DMS53 (cell line): ENCODE results near the gene AGTR1.

Source experiments
- DNase-seq: peaks from one replicate; lab custom pipeline; 2025; lab: John Stamatoyannopoulos, UW

Gene AGTR1

DNA sequence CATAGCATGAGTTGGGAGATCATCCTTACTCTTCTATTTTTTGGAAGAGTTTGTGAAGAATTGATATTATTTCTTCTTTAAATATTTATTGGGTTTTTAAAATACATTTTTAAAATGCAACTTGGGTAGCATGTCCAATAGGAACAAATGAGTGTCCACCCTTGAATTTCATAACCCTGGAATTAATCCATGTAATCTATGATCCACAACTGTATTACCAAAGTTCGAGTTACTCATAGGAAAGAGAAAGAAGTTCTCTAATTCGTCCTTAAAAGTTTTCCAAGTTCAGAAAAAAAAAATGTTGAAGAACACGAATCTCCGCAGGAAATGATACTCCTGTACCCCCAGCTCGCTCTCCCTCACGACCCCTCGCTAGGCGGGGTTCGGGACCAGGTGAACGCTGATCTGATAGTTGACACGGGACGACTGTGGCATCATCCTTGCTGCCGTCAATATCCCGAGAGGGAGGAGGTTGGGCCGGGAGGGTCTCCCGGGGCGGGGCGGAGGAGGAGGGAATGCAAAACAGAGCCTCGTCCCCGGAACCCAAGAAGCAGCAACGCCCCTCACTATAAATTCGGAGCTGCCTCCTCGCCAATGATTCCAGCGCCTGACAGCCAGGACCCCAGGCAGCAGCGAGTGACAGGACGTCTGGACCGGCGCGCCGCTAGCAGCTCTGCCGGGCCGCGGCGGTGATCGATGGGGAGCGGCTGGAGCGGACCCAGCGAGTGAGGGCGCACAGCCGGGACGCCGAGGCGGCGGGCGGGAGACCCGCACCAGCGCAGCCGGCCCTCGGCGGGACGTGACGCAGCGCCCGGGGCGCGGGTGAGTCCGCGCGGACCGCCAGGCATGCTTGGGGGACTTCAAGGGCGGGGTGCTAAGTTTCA is at the start of gene AGTR1:
Gene AGTR1 (plus strand): TSS at position 598 of the 884 bp plus-strand sequence. CDS start 43,133 bp downstream, outside the sequence.
- DNase-seq: peak; percentile 56

DNA sequence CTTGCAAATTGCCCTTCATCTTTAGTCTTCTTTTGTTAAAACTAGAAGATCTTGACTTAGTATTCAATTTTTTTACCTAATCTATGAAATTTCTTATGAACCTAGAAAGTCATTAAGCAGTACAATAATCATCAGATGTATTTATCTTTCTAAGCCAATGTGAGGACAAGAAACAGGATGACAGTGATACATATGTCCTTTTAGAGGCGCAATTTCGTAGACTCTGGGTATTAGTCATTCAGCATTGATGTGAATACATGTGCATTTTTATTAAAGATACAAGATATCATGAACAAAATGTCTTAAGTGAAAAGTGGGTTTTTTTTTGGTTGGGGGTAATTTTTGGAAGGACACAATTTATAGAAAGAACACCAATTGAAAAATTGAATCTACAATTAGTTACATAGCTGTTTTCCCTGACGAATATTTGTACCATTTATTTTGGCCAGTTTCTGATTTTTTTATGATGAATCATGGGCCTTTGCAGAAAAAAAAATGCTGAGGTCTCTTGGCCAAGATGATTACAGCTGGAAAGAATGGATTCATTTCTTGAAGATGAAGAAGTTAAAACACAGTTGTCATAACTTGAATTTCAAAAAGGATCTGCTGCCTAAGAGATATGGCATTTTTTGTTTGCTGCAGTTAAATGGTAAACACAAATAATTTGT is 48.9 kb upstream of the AGTR1 start:
- DNase-seq: no peak

DNA sequence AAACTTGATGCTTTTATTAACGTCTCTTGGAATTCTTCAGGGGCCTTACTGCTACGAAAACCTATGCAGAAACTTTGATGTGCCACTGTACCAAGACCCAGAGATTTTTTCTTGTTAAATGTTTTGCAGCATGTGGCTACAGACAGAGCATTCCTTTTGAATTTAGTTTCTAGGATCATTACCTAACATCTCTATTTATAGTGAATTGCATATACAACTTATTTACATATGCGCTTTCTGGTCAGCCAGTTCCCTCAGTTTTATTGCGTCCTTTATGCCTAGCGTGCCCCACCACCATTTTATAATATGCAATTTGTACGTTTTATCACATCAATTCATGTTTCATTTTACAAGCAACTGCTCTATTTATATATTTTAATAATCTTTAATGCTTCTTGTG is 46.2 kb upstream of the AGTR1 start:
- DNase-seq: no peak

DNA sequence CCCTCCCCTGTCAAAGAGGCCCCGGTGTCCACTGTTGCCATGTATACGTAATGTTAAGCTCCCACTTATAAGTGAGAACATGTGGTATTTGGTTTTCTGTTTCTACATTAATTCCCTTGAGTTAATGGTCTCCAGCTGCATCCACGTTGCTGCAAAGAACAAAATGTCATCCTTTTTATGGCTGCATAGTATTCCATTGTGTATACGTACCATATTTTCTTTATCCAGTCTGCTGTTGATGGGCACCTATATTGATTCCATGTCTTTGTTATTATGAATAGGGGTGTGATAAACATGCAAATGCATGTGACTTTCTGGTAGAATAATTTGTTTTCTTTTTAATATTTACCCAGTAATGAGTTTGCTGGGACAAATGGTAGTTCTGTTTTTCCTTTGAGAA is 43.3 kb upstream of the AGTR1 start:
- DNase-seq: no peak

DNA sequence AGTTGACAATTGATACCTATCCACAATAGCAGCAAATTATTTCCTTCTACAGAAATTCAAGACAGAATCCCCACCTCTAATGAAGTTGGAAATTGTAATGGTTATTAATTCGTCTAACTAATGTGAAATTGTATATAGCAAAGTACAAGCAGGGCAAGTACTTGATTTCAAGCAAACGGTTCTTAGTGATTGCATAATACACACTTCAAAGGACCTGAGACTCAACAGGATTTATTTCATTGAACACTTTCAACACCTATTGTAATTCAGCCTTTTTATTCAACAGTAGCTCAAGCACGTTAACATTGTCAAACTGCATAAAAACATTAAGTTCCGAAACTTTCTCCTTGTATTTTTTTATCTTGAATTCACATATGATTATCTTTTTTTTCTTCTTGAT is 40.2 kb upstream of the AGTR1 start:
- DNase-seq: no peak

DNA sequence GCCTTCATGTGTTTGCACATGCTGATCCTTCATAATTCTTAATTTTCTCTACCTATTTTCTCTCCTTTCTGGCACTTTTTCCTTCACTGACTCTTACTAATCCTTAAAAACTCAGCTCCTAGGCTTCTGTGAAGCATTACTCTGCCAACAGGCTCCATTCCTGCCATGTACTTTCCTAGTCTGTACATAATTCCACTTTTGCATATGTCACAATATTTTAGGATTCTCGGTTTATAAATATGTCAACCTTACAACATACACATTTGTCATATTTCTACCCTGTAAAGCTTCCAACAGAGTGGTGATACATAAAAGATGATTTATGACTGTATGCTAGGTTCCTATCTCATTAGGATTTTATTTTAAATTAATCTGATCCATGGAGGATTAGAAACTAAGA is 38.2 kb upstream of the AGTR1 start:
- no peak for DNase-seq

DNA sequence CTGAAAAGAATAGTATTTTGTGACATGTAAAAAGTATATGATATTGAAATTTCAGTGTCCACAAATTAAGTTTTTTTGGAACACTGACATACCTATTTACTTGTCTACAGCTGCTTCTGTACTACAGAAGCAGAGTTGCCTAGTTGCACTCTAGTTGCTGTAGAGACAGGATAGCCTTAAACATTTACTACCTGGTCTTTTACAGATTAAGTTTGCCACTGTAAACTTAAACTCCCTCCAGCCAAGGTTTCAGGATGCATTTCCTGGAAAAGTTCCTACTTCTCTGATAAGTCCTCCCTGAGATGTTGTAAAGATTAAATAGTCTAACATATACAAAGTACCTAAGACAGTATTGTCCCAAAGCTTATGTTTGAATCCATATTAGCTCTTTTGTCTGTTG is 17.4 kb upstream of the AGTR1 start:
- DNase-seq: peak; percentile 18

DNA sequence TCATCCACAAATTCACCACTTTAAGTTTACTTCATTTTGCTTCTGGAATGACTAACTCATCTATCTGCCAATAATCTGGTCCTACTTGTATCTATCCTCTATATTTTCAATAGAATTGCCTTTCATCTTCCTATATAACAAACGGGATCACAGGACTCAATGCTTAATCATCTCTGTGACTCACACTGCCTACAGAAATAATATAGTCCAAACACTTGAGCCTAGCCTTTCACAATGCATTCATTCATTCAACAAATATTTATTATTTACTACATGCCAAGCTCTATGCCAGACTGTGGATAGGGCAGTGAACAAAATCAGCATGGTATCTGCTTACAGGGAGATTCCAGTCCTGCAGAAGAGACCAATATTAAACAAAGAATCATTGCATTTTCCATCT is 16.6 kb upstream of the AGTR1 start:
- DNase-seq: peak; percentile 91

DNA sequence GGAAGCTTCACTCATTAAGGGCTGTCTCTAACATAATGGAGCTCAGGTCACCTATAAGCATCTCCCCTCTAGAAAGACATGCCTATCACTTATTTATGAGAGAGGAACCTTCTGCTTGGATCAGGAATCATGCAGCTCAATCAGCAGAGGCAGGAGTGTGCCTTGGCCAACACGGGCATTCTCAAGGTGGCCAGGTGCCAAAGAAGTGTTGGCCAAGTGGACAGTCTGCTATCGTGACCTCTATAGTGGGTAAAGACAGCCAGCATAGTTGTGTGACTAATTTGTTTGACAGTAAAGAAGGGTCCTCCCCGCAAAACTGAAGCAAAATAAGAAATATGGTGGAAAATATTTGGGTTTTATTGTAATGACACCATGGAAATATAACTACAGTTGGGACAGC is 14.7 kb upstream of the AGTR1 start:
- DNase-seq: no peak

DNA sequence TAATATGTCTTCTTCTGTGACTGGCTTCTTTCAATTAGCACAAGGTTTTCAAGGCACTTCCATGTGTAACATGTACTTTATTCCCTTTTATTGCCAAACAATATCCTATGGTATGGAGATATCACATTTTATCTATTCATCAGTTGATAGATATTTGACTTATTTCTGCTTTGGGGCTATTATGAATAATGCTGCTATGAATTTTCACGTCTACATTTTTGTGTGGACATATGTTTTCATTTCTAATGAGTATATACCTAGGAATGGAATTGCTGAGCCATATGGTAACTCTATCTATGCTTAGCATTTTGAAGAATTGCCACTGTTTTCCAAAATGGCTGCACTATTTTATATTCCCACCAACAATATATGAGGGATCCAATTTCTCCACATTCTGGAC is 3.6 kb upstream of the AGTR1 start:
- no peak for DNase-seq

DNA sequence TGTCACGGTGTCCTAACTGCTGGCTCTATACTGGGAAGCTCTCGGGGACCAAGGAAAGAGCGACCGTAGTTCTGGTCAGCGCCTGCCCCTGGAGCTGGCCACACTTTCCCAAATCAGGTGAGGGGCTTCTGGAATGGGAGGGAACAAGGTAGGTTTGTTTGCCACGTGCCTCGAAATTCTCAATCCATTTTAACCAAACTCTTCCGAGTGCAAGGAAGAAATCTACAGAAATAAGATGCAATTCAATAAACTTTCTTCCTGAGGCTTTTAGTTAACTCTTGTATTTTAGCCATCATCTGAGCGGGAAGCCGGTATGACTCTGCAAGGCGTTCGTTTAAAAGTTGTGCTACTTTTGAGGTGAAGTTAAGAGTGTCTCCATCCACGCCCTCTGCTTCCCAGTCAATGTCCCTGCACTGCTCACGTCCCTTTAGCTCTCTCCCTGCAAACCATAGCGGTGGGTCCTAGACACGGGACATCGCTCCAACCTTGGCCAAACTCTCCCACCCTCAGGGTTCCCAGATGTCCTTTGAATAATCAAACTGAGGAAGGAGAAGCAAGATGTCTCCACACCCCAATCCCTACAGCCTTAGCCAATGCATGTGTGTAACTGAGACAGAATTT is 597 bp downstream of the AGTR1 start:
- DNase-seq: no peak

DNA sequence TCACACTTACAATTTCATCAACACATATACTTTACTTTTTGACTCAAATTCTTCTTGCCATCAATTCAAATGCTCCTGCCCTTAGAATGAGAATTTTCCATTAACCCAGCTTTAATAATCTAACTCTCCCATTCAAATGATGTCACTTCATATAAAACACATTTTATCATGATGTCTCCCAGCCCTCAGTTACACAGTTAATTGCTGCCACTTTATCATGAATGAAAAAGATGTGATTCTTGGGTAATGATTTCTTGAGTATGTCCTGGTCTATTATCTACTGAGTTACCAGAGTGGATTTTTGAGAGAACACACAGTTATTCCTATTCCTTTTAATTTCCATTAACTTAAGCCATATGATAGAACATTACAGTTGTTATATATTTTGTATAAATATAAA is 7.6 kb downstream of the AGTR1 start:
- DNase-seq: no peak

DNA sequence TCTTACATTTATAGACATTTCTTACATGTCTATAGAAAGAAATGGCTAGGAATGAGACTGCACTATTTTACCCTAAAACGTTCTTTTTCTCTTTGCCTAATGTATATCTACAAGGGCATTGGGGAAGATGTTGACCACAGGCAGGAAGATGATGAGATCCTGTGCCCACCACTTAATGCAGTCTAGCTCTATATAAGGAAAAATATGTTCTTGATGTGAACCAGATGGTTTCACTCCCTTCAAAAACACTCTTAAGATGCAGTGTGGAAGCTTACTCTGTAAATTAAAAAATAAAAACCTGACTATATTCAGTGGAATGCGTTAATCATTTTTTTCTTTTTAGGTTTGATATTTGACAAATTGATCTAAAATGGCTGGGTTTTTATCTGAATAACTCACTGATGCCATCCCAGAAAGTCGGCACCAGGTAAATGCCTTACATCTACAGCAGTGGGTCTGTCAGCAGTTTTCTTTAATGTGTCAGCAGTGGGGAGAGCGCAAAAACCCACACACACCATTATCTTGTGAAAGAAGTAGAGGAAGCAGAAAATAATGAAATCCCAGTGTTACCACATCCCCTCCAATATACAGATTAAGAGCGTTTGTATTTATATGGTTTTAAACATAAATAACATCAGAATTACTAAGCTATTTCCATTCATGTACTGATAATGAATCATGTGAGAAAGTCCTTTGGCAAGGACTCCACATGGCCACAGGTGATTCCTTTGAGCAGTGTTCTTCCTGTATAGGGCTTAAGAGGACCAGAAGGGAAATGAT is 10.1 kb downstream of the AGTR1 start:
- DNase-seq: peak; percentile 46

DNA sequence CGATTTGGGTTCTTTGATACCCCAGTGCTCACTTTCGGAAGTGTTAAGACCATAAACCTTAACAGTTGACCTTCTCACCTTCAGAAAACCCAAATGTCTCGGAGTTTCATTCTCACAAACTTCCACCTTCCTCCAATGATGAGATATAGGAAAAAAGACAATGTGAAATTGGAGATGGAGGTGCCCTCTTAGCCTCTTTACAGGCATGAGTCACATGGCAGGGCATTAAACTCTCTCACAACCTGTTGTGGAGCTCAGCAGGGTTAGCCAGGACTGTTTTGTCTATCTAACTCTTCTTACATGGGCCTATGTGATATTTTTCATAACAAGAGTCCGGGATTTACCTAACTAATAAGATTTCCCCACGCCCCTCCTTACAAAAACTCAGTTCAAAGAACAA is 10.7 kb downstream of the AGTR1 start:
- DNase-seq: peak; percentile 56

DNA sequence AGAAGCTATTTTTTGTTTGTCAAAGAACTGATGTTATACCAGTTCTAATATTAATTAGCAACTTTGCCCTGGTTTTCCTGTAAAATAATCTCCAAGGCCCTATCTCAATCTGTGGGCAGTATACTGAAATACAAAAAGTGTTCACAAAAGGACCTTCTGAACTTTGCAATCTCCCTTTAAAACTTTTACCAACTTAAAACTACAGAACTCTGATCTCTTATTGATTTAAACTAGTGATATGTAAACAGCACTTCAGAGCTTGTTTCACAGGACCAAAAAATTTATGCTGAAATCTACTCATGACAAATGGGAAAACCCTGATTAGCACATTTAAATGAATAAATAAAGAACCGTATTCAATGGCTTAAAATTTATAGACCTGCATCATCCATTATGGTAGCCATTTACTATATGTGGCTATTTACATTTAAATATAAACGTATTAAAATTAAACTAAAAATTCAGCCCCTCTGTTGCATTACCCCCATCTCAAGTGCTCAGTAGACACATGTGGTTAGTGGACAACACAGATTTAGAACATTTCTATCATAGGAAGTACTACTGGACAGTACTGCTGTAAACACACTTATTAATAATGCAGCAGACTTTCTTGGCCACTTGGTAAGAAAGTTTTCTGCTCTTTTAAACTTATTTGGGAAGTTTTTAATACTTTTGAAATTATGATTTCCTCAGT is 12.0 kb downstream of the AGTR1 start:
- DNase-seq: no peak

DNA sequence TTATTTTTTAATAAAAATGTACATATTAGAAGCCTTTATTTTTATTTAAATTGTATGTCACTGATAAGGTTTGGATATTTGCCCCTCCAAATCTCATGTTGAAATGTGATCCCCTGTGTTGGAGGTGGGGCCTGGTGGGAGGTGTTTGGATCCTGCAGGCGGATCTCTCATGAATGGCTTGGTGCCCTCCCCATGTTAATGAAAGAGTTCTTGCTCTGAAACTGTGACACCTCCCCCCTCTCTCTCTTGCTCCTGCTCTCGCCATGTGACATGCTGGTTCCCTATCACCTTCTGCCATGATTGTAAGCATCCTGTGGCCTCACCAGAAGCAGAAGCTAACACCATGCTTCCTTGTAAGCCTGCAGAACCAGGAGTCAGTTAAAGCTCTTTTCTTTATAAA is 13.0 kb downstream of the AGTR1 start:
- DNase-seq: no peak

DNA sequence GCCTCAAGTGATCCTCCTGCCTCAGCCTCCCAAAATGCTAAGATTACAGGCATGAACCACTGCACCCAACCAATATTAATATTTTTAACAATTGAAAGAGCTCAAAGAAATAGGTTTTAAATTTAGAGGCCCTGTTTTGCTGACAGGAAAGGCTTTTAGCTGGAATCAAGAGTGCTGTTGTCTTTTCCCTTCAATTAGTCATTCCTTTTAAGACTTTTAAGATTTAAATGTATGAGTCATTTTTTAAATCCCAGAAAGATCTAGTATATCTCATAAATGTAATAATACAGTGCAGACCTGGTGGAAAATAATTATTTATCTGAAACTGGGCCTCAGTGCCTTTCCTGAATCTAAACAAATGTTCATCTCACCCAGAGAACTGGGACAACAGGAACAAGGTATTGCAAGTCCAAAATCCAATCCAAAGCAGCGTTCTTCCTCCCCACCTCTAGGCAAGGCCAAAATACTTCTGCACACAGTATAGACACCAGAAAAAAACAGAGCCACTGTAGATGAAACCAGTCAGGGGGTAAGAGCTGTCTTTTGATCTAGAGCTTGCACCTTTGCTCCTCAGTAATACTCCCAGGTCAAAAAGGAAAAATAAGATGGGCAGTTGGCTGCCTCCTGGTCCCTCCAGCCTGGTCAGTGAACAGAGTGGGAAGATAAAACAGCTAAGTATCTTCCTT is 14.4 kb downstream of the AGTR1 start:
- DNase-seq: no peak

DNA sequence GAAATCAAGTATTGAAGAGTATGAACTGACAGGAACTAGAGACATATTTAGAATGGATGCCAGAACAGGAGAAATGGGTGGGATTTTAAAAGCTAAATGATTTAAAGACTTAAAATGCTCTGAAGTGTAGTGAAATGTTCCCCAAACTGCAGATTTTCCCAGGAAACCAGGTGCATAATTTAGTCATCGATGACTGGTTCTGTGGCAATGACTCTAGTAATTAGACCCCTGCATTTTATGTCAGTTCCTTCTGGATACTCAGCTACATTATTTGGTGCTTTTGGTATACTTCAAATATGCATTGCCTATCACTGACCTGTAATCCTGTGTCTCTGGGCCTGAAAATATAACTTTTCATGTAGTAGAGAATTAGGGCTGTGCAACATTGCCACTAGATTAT is 16.8 kb downstream of the AGTR1 start:
- no peak for DNase-seq

DNA sequence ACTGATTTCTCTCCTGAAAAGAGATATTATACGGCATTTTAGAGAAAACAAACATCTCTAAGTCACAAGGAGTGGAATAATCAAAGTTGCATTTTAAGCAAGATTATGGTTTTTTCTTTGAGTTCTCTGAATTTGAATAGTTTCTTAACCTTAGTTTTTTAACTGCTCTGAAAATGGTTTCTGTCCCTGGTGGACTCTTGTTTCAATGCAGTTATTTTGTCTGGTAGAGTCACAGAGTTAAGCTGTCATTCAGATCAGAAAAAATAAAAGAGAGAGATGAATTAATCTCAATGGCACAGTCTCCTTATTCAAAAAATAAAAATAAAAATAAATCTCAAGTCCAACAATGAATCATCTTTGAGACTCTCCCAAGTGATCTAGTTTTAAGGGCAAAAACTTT is 19.0 kb downstream of the AGTR1 start:
- no peak for DNase-seq

DNA sequence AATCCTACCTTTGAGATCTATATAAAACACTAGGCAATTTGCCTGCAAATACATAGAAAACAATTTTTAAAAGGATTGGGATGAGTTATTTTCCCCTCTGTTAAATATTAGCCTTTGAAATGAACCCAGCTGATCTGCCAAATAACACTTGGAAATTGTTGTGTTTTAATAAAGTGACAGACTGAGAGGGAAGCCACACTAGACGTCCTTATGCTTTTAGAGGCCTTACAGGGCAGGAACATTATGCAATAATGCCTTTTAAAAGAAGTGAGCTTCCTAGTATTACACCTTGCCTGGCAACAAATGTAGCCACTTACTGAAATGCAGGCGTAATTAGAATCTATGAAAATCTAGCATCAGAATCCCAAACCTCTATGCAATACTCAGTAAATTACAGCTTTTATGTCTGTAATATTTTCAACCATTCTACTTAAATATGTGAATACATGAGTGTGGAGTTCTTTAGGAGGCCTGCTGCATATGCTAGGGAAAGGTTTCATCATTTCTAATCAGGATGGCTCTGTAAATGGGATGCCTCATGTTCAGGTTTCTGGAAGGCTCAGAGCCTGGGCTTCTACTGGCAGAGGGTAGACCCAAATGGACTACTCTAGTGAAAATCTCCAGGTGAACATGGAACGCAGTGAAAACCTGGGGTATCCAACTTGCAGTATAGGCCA is 20.3 kb downstream of the AGTR1 start:
- DNase-seq: no peak
